ENCODE data around the gene CCDC152.

DNA sequence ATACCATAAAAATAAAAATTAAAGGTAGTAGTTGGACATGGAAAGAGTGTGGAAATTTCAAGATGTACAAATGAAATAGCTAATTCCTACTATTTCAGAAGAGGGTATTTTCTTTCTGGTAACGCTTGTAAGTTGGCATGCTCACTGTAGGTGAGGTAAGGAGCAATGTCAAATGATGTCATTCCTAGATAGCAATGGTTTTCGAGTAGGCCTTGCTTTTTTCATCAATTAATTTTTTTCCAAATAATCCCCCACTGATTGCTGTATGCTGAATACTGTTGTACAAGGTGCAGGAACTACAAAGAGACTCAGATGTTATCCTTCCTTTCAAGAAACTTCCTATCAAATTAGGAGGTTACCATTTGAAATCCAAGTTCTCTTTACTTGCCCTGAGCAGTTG is 56.0 kb downstream of the CCDC152 start:
- TF ChIP-seq, protein P1, sequence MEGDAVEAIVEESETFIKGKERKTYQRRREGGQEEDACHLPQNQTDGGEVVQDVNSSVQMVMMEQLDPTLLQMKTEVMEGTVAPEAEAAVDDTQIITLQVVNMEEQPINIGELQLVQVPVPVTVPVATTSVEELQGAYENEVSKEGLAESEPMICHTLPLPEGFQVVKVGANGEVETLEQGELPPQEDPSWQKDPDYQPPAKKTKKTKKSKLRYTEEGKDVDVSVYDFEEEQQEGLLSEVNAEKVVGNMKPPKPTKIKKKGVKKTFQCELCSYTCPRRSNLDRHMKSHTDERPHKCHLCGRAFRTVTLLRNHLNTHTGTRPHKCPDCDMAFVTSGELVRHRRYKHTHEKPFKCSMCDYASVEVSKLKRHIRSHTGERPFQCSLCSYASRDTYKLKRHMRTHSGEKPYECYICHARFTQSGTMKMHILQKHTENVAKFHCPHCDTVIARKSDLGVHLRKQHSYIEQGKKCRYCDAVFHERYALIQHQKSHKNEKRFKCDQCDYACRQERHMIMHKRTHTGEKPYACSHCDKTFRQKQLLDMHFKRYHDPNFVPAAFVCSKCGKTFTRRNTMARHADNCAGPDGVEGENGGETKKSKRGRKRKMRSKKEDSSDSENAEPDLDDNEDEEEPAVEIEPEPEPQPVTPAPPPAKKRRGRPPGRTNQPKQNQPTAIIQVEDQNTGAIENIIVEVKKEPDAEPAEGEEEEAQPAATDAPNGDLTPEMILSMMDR (IDR thresholded peaks at IDR 0.05): no peak
- no peak for TF ChIP-seq POLR2A (IDR thresholded peaks at IDR 0.05)
